Karpas-422 (cell line): ENCODE data around the gene CHST11. TPM values are rescaled to one million over a fixed set of nuclear protein-coding genes. Genes with fewer than 3 reads are reported as not detected.

Experiments
- DNase-seq: peaks from one replicate; pipeline ENCODE4 v3.0.0-alpha.2; 2015
- H2AFZ ChIP-seq: fragments of 200-600 bp; sonication (generic); 2 replicates; pipeline ENCODE4 v1.6.1; 2014; ENCODE audit warnings: antibody characterized with exemption, low read length, mixed read lengths
- H3K27ac ChIP-seq: fragments of 200-600 bp; sonication (generic); 2 replicates; pipeline ENCODE4 v1.5.1; 2014; ENCODE audit warnings: mild to moderate bottlenecking, low read length, moderate library complexity
- H3K27me3 ChIP-seq: fragments of 200-600 bp; sonication (generic); 2 replicates; pipeline ENCODE4 v1.6.1; 2014; ENCODE audit warnings: low read length, mixed read lengths
- H3K36me3 ChIP-seq: fragments of 200-600 bp; sonication (generic); 2 replicates; pipeline ENCODE4 v1.6.1; 2014; ENCODE audit warnings: low read length, mixed read lengths; ENCODE audit not compliant: insufficient read depth
- H3K4me1 ChIP-seq: fragments of 200-600 bp; sonication (generic); 2 replicates; pipeline ENCODE4 v1.6.1; 2014; ENCODE audit warnings: mild to moderate bottlenecking, low read length, mixed read lengths
- H3K4me2 ChIP-seq: fragments of 200-600 bp; sonication (generic); 2 replicates; pipeline ENCODE4 v1.6.1; 2014; ENCODE audit warnings: low read length, low read depth, mild to moderate bottlenecking; ENCODE audit not compliant: poor library complexity, severe bottlenecking
- H3K4me3 ChIP-seq: fragments of 200-600 bp; sonication (generic); 2 replicates; pipeline ENCODE4 v1.5.1; 2014; ENCODE audit warnings: mild to moderate bottlenecking, antibody characterized with exemption, low read length, mixed read lengths
- H3K79me2 ChIP-seq: fragments of 200-600 bp; sonication (generic); 2 replicates; pipeline ENCODE4 v1.6.1; 2014; ENCODE audit warnings: mild to moderate bottlenecking, low read length, mixed read lengths
- H3K9ac ChIP-seq: fragments of 200-600 bp; sonication (generic); 2 replicates; pipeline ENCODE4 v1.6.0; 2014; ENCODE audit warnings: low read length
- H3K9me2 ChIP-seq: fragments of 200-600 bp; sonication (generic), shearing (Covaris generic); replicated peaks from 2 replicates; pipeline ENCODE4 v1.6.0; 2014; ENCODE audit warnings: mild to moderate bottlenecking, low read length, moderate library complexity; ENCODE audit not compliant: insufficient read depth
- H3K9me3 ChIP-seq: fragments of 300-700, 200-600 bp; sonication (generic); 2 replicates; pipeline ENCODE4 v1.6.1; 2014; ENCODE audit warnings: low read length, mixed read lengths
- H4K20me1 ChIP-seq: fragments of 200-600 bp; sonication (generic); 2 replicates; pipeline ENCODE4 v1.6.1; 2014; ENCODE audit warnings: mild to moderate bottlenecking, antibody characterized with exemption, low read length, low read depth; ENCODE audit not compliant: insufficient read depth
- total RNA-seq: library from RNA; depleted of rRNA; stranded (reverse); fragments of >200 nt; shearing (Covaris generic); gene quantifications from 2 replicates; pipeline ENCODE4 v1.2.3, GENCODE V29; 2014; ENCODE audit warnings: low replicate concordance

The CHST11 gene
- total RNA-seq, 1 experiment from 2014 or later = not detected

DNA sequence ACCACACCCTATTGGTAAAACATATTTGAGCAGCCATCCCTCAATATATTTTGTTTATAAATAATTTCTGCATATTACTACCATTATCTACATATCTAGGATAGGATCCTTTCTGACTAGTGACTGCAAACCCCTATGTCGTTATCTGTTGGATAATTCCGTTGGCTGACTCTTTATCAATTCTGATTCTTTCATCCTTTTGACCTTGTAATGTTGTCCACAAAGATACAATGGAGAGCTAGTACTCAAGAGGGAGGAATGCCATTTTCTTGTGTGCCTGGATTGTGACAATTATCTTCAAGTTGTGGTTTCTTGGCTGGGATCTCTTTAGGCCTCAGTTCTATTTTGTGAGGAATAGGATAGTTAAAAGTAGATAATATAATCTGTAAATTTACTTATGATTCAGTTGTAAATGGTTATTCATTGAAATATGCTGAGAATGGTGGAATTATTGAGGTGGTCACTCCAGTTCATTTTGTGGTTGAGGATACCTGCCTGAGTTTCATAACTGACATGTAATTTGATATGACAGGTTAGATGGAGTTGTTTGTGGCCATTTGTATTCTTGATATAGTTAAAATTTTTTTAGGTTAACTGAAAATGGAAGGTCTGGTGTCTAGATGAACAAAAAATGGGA lies 10.1 kb downstream of the CHST11 start:
- H3K4me2 ChIP-seq = no peak overlapping the region
- no peak overlapping the region for H3K4me3 ChIP-seq
- H3K36me3 ChIP-seq = no peaks in the 10 kb centered on the region
- no peak overlapping the region for H3K9ac ChIP-seq
- H3K79me2 ChIP-seq = no peaks in the 10 kb centered on the region
- no peak overlapping the region for H2AFZ ChIP-seq
- H3K27ac ChIP-seq = no peak overlapping the region
- no peaks in the 10 kb centered on the region for H3K9me3 ChIP-seq
- H3K4me1 ChIP-seq = no peaks in the 10 kb centered on the region
- no peak for DNase-seq
- H3K9me2 ChIP-seq = no peaks in the 10 kb centered on the region
- no peaks in the 10 kb centered on the region for H4K20me1 ChIP-seq
- no peaks in the 10 kb centered on the region for H3K27me3 ChIP-seq

DNA sequence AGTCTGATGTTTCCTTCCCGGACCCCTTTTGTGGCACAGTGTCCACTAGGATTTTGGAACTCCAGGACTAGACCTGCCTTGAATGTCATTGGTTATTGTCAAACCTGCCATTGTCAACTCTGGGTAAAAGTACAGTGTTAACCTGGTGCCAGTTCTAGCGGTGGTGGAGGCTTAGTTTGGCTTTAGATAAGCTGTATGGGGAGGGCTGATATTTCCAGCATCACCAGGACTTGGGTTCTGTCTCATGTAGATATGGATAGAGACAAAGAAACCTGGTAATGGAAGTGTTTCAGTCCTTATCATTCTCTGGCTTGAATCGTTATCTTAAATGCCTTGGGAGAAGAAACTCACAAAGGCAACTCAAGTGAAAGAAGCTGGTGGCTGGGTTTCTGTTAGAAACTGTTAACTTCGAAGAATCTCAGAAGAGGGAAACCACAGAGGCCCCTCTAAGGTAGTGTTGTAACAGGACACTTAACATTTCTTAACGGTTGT lies 10.6 kb downstream of the CHST11 start:
- Histone ChIP-seq H3K27me3 (no peaks in the 10 kb centered on the region), H3K4me3 (no peak overlapping the region), H3K36me3 (no peaks in the 10 kb centered on the region), H4K20me1 (no peaks in the 10 kb centered on the region), H3K4me1 (no peaks in the 10 kb centered on the region), H3K9me3 (no peaks in the 10 kb centered on the region), H3K79me2 (no peaks in the 10 kb centered on the region), H3K27ac (no peak overlapping the region), H3K9ac (no peak overlapping the region), H2AFZ (no peak overlapping the region), H3K4me2 (no peak overlapping the region), H3K9me2 (no peaks in the 10 kb centered on the region)
- DNase-seq = no peak

DNA sequence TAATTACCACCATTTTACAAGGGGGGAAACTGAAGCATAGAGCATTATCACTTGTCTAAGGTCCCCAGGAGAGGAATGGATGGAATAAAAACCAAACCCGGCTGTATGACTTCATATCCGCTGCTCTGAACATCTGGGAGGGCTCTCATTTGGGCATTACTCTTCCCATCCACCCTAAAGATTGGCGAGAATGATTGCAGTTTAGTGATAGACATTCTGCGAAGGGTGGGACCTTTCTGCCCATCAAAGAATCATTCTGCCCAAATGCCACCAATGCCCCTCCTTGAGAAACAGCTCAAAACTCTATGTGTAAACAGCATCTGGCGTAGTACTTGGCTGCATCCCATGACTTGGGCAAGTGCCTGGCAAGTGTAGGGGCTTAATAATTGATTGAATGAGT lies 11.6 kb downstream of the CHST11 start:
- no peak overlapping the region for H3K4me2 ChIP-seq
- H3K4me3 ChIP-seq = no peak overlapping the region
- H3K27me3 ChIP-seq = no peaks in the 10 kb centered on the region
- no peak overlapping the region for H3K27ac ChIP-seq
- no peak overlapping the region for H2AFZ ChIP-seq
- no peaks in the 10 kb centered on the region for H3K36me3 ChIP-seq
- H3K79me2 ChIP-seq = no peaks in the 10 kb centered on the region
- H3K9ac ChIP-seq = no peak overlapping the region
- DNase-seq = no peak
- no peaks in the 10 kb centered on the region for H4K20me1 ChIP-seq
- H3K4me1 ChIP-seq = peaks cover 3% of the 10 kb centered on the region; the same call in 1 of the 2 replicates
- no peaks in the 10 kb centered on the region for H3K9me3 ChIP-seq
- H3K9me2 ChIP-seq = no peaks in the 10 kb centered on the region

DNA sequence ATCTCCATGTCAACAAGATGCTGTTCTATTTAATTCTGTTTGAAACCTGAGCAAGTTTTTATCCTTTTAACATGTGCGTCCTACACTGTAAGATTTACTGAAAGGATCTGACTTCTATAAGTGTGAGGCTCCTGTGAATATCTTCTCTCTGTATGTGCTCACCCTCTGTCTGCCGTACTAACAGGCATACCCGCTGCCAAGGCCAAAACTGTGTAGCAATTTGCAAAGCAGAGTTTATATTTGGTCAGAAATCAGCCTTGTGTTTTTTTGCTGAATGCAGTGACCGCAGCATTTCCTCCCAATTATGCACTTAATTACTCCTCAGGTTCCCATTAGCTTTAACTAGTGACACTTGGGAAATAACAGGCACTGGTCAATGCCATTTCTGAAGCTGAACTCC lies 12.3 kb downstream of the CHST11 start:
- peaks cover 3% of the 10 kb centered on the region; the same call in 1 of the 2 replicates for H3K4me1 ChIP-seq
- no peaks in the 10 kb centered on the region for H4K20me1 ChIP-seq
- no peak overlapping the region for H3K4me2 ChIP-seq
- no peaks in the 10 kb centered on the region for H3K79me2 ChIP-seq
- no peak overlapping the region for H3K4me3 ChIP-seq
- DNase-seq = no peak
- H2AFZ ChIP-seq = no peak overlapping the region
- no peak overlapping the region for H3K27ac ChIP-seq
- no peaks in the 10 kb centered on the region for H3K36me3 ChIP-seq
- H3K27me3 ChIP-seq = no peaks in the 10 kb centered on the region
- no peaks in the 10 kb centered on the region for H3K9me2 ChIP-seq
- H3K9me3 ChIP-seq = no peaks in the 10 kb centered on the region
- no peak overlapping the region for H3K9ac ChIP-seq

DNA sequence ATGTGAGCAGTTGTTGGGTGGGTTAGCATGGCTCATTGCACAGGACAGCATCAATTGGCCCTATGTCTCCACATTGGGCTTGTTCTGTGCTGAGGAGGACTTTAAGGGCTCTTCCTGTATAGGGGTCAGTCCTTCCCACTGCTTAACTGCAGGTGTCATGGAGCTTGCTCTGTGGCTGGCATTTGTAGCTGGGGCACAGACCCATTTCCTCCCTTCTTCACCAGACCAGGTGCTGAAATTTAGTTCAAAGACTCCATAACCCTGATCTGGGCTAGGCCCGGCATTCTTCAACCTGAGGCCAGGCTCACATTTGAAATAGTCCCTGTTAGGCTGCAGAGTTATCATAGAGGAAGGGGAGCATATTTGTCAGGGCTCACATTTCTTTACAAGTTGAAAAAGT lies 12.8 kb downstream of the CHST11 start:
- Histone ChIP-seq H3K9ac (no peak overlapping the region), H3K79me2 (no peaks in the 10 kb centered on the region), H3K27ac (no peak overlapping the region), H3K4me3 (no peak overlapping the region), H3K27me3 (no peaks in the 10 kb centered on the region), H3K9me2 (no peaks in the 10 kb centered on the region), H3K36me3 (no peaks in the 10 kb centered on the region), H3K9me3 (no peaks in the 10 kb centered on the region), H4K20me1 (no peaks in the 10 kb centered on the region), H2AFZ (no peak overlapping the region), H3K4me1 (peaks cover 3% of the 10 kb centered on the region; the same call in 1 of the 2 replicates), H3K4me2 (no peak overlapping the region)
- no peak for DNase-seq

DNA sequence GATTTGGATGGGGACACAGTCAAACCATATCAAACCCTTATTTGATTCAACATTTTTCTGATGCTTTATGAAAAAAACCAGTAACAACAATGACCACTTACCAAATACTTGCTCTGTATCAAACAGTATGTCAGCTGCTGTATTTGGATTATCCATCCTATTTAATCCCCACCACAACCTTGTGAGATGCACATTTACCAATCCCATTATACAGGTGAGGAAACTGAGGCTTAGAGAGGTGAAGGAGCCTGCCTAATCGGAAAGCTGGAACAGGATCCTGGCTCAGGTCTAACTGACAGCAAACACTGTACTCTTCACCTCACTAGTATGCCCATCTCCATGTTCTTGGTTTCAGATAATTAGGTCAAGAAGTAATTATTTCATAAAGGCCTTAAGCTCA lies 13.8 kb downstream of the CHST11 start:
- peaks cover 3% of the 10 kb centered on the region; the same call in 1 of the 2 replicates for H3K4me1 ChIP-seq
- H3K9me3 ChIP-seq = no peaks in the 10 kb centered on the region
- H3K36me3 ChIP-seq = no peaks in the 10 kb centered on the region
- no peak overlapping the region for H3K9ac ChIP-seq
- H3K4me3 ChIP-seq = no peak overlapping the region
- no peaks in the 10 kb centered on the region for H4K20me1 ChIP-seq
- no peaks in the 10 kb centered on the region for H3K27me3 ChIP-seq
- no peaks in the 10 kb centered on the region for H3K9me2 ChIP-seq
- H2AFZ ChIP-seq = no peak overlapping the region
- no peak overlapping the region for H3K27ac ChIP-seq
- no peak overlapping the region for H3K4me2 ChIP-seq
- DNase-seq = no peak
- H3K79me2 ChIP-seq = no peaks in the 10 kb centered on the region

DNA sequence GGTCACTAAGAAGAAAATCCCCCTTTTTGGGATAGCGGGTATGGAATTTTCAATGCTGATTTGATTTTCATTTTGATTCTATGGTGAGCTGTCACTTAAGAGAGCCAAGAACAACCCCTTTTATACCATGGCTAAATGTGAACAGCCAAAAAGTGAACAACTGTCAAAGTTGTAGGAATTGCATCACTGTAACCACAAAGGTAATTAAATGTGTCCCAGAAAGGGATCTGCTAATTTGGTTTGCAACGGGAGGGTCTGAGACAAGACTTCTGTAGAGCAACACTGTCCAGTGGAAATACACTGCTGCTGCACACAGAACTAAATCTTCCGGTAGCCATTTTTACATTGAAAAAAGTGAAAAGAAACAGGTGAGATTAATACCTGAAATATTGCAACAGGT lies 14.6 kb downstream of the CHST11 start:
- no peaks in the 10 kb centered on the region for H3K79me2 ChIP-seq

DNA sequence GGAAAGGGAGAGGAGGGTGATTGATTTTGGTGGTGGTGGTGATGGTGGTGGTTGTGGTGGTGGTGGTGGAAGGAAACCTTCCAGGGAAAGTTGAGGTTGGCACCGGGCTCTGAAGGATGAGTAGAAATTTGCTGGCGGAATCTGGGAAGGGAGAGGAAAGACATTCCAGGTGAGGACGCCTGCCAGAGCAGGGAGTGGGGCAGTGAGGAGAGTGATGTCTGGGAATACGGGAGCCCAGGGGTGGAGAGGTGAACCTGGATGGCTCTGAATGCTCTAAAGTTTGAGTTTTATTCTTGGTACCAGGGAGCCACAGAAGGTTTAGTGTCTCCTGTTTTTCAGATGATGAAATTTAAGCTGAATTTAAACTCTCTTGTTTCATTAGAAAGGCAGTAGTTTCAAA lies 16.0 kb downstream of the CHST11 start:
- Histone ChIP-seq H3K4me2 (no peak overlapping the region), H3K9me2 (no peaks in the 10 kb centered on the region), H3K27me3 (no peaks in the 10 kb centered on the region), H3K27ac (no peak overlapping the region), H3K9me3 (no peaks in the 10 kb centered on the region), H4K20me1 (no peaks in the 10 kb centered on the region), H3K79me2 (no peaks in the 10 kb centered on the region), H3K36me3 (no peaks in the 10 kb centered on the region), H3K9ac (no peak overlapping the region), H3K4me1 (peaks cover 4% of the 10 kb centered on the region), H2AFZ (no peak overlapping the region), H3K4me3 (no peak overlapping the region)
- no peak for DNase-seq

More for the DNA sequence above, 14.6 kb downstream of the CHST11 start:
- no peak overlapping the region for H2AFZ ChIP-seq
- H3K4me2 ChIP-seq = no peak overlapping the region
- no peaks in the 10 kb centered on the region for H4K20me1 ChIP-seq
- peaks cover 3% of the 10 kb centered on the region; the same call in 1 of the 2 replicates for H3K4me1 ChIP-seq
- no peaks in the 10 kb centered on the region for H3K9me3 ChIP-seq
- no peaks in the 10 kb centered on the region for H3K27me3 ChIP-seq
- no peak overlapping the region for H3K27ac ChIP-seq
- no peaks in the 10 kb centered on the region for H3K36me3 ChIP-seq
- no peak overlapping the region for H3K4me3 ChIP-seq
- H3K9me2 ChIP-seq = no peaks in the 10 kb centered on the region
- no peak for DNase-seq
- H3K9ac ChIP-seq = no peak overlapping the region
